Stimulated activated effector memory CD8-positive, alpha-beta T cell treated with anti-CD3 and anti-CD28 coated beads, Interleukin-12 subunit alpha, Interleukin-12 subunit beta, amount 100 ng/mL, for 72 hours (primary cell): ENCODE data around the gene FOXF1.
A peak's percentile ranks its signal among the peaks of the same experiment; 100 is the strongest.

Experiments
- ATAC-seq: fragments of 150-1000 bp; cut with Tn5 transposase; 2 replicates; pipeline ENCODE4 v1.10.0; 2021
- DNase-seq, 2 donors: peaks; one replicate each; pipeline ENCODE4 v3.0.0; 2021 to 2022; ENCODE audit warnings: low spot score in 2 of 2
- H3K27ac Mint-ChIP-seq: one replicate; pipeline ENCODE4 v1.8.0; 2022; ENCODE audit warnings: mild to moderate bottlenecking, mixed read lengths
- H3K36me3 Mint-ChIP-seq: one replicate; pipeline ENCODE4 v1.8.0; 2022; ENCODE audit warnings: mild to moderate bottlenecking, mixed read lengths
- H3K4me1 Mint-ChIP-seq: one replicate; pipeline ENCODE4 v1.8.0; 2022; ENCODE audit warnings: mixed read lengths
- H3K4me3 Mint-ChIP-seq: one replicate; pipeline ENCODE4 v1.8.0; 2022; ENCODE audit warnings: mild to moderate bottlenecking, mixed read lengths
- H3K9me3 Mint-ChIP-seq: one replicate; pipeline ENCODE4 v1.8.0; 2022; ENCODE audit warnings: mixed read lengths

Gene FOXF1

DNA sequence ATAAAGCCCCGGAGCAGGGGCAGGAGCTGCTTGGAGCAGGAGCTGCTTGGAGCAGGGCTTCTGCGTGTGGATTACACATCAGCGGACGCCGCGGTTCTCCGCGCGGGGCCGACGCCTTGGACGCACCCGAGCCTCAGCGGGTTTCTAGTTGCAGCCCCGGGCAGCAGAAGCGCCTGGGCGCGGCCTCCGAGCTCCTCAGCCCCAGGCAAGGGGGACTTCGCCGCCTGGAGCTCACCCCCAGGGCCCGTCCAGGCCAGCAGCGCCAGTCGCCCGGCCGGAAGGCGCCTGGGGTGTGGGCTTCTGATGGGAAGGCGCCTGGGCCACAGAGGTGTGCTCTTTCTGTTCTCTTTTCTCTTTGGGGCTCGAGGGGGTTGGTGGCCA is 6.3 kb downstream of the FOXF1 start:
- ATAC-seq, result no peak
- no peak for DNase-seq
- Mint-ChIP-seq H3K4me3 (no peak overlapping the region), H3K9me3 (no peaks in the 10 kb centered on the region), H3K36me3 (no peaks in the 10 kb centered on the region), H3K4me1 (peaks cover 13% of the 10 kb centered on the region), H3K27ac (no peak overlapping the region)

DNA sequence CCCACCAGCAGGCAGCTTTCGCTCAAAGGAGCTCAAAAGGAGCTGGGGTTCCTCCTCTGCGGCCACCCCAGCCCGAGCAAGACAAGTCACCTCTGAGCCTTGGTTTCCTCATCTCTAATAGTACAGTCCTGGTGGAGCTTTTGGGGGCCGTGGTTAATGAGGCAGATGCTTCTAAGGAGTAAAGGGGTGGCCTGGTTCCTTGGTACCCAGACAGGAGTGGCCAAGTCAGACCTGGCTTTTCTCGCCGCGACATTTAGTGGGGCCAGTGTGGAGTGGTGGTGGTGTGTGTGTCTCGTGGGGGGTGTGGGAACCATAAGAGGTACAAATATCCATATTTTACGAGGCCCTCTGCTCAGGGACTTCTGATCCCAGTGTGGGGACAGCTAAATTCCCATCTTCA is 6.7 kb downstream of the FOXF1 start:
- Mint-ChIP-seq H3K4me3 (no peak overlapping the region), H3K4me1 (peaks cover 13% of the 10 kb centered on the region), H3K27ac (no peak overlapping the region), H3K36me3 (no peaks in the 10 kb centered on the region), H3K9me3 (no peaks in the 10 kb centered on the region)
- no peak for DNase-seq
- no peak for ATAC-seq

DNA sequence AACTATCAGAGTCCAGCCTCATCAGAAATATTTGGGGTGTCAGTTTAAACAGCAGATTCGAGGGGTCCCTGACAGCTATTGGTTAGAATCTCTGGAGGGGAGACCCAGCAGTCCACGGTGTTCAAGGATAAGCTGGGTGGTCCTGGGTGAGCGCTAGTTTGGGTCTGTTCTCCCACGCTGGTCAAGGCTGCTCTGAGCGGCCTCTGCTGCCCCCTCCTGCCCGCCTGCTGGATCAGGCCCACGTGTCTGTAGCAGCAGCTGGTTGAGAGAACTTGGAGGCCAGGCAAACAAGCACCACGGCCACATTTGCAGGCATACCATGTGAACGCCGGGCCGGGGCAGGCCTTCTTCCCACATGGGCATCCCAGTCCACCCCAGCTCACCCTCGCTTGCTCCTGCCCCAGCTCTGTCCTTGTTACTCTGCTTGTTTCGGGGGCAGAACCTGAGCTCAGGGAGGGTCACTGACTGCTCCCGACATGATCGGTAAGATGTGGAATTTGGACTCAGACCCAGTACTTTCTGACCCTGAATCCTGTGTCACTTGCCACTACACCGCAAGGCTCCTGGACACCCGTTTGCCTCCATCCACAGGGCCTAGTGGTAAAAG is 7.4 kb downstream of the FOXF1 start:
- Mint-ChIP-seq H3K27ac (no peak overlapping the region), H3K4me1 (peaks cover 13% of the 10 kb centered on the region), H3K36me3 (no peaks in the 10 kb centered on the region), H3K4me3 (no peak overlapping the region), H3K9me3 (no peaks in the 10 kb centered on the region)
- ATAC-seq (peak; percentile 56), DNase-seq (no peak)

DNA sequence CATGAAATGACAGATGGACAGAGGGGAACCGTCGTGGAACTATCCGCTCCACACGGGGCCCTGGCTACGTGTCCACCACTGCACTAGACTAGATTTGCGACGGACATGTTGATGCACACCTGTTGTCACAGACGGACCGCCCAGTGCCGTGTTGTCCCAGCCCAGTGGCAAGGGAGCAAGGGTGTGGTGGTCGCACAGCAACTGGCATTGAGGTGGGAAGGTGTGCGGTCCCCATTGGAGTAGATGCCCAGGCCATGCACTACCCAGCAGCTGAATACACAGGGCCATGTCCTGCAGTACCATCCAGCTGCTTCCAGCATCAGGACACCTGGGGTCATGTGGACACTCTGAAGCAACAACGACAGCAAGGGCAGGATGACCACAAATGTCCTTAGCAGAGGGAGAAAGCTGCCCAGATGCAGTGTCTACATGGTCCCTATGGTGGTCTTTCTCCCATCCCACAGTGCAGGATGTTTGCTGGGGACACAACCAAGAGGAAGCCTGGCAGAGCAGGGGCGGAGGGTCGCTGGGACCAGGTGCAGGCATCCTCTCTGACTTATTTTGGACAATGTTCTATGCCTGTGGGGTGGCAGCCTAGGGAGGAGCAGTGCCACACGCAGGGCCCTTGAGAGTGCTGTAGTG is 8.8 kb downstream of the FOXF1 start:
- Mint-ChIP-seq H3K4me3 (peak overlapping the region; percentile 48), H3K27ac (peak overlapping the region; percentile 29), H3K4me1 (peaks cover 13% of the 10 kb centered on the region), H3K36me3 (no peaks in the 10 kb centered on the region), H3K9me3 (no peaks in the 10 kb centered on the region)
- ATAC-seq, result no peak
- no peak for DNase-seq

DNA sequence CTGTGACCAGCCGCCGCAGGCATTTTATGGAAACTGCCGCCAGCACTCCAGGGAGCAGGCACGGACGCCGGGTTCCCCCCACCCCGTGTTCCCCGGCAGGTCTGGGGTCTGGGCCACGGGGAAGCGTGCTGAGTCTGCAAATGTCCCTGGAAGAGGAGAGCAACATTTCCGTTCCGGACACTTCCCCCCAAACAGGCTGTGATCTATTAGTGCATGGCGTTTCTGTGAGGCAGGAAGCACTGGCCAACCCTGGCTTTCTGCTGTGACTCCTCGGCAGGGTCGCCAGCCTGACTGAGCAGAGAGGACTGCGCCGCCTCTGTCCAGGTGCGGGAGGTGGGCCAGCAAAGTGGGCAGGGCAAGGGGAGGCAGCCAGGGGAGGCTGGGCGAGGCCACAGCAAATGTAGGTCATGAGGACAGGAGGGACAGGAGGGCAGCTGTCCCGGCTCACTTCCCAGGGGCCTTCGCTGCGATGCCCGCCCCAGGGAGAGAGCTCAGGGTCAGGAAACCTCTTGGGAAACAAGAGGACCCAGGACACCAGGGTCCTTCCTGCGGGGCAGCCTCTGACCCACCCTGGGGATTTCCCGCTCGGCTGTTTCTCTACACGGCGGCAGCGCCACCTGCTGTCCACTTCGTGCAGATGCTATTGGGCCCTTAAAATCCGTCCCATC is 9.5 kb downstream of the FOXF1 start:
- Mint-ChIP-seq H3K9me3 (no peaks in the 10 kb centered on the region), H3K27ac (peak overlapping the region; percentile 29), H3K4me1 (peaks cover 13% of the 10 kb centered on the region), H3K4me3 (peak overlapping the region; percentile 48), H3K36me3 (no peaks in the 10 kb centered on the region)
- DNase-seq (peak; percentile 37 to 73), ATAC-seq (peak; percentile 47)

DNA sequence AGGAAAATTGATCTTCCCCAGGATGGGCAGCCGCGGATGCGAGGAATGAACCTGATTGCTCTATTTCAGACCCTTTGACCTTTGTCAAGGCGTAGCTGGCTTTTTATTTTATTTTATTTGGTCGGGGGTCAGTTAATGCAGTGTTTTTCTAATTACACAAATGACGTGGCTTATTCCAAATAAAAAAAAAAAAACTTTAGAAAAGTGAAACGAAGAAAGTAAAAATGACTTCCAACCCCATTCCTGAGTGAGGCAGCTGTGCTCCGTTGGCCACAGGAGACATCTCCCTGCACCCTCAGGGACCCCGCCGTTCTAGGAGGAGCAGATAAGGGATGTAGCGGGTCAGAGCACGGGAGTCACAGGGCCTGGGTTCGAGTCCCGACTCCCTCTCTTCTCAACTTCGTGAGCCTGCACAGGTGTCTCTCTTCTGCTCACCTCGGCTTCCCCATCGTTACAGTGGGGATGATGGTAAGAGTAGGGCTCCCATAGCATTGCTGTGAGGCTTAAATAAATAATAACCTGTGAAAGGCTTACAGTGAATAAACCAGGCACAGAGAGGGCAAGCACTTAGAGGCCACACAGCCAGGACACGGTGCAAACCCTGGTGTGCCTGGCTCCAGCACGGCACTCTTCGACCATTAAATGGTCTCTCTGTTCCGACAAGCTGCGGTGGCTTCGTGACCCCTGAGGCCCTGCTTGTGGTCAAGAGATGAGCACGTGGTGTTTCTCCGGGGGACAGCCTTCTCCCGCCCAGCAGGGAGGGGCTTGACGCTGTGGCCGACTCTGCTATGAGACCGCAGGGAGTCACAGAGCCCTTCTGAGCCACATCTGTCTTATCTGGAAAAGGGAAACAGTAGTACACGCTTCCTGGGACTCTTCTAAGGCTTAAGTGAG is 10.2 kb downstream of the FOXF1 start:
- Mint-ChIP-seq H3K4me1 (peaks cover 13% of the 10 kb centered on the region), H3K27ac (no peak overlapping the region), H3K4me3 (peak overlapping the region; percentile 48), H3K9me3 (no peaks in the 10 kb centered on the region), H3K36me3 (no peaks in the 10 kb centered on the region)
- DNase-seq, result no peak
- ATAC-seq, result no peak

DNA sequence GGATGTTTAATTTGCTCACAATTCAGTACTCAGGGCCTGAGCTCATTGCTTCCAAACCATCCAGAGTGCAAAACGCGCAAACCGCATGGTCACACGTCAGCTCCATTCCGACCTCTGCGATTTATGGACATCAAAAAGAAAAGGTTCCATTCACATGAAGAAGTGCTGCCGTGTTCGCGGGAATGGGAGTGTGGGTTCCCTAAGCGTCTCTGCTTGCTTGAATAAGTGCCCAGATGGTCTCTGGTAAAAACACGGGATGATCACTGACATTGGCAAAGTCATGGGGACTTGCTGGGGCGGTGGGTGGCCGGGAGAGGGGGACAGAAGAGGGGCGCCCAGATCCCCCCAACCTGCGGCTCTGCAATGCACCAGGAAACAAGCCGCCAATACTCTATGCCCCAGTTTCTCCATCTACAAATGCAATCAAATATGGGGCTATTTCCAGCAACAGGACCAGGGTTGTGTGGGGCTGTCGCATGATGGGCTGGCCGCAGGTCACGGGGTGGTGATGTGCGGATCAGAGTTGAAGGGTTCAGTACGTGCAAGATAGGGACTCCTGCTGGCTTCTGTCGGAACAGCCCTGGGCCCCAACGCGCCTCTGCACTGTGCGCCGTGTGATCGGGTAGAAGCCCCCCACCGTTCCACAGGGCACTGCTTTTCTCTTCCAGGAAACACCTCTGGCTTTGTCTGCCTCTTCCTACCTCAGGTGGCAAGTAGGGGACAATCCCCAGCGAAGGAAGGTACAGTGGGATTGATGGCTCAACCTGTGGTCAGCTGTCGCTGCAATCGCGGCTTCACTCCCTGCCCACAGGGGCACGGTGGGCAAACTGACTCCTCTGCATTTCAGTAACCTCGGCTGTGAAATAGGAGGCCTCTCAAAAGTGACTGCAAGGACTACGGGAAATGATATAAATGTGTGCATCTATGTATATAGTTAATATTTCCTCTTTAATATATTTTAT is 11.2 kb downstream of the FOXF1 start:
- Mint-ChIP-seq H3K27ac (no peak overlapping the region), H3K4me1 (peaks cover 13% of the 10 kb centered on the region), H3K36me3 (no peaks in the 10 kb centered on the region), H3K4me3 (no peak overlapping the region), H3K9me3 (no peaks in the 10 kb centered on the region)
- no peak for ATAC-seq
- no peak for DNase-seq

DNA sequence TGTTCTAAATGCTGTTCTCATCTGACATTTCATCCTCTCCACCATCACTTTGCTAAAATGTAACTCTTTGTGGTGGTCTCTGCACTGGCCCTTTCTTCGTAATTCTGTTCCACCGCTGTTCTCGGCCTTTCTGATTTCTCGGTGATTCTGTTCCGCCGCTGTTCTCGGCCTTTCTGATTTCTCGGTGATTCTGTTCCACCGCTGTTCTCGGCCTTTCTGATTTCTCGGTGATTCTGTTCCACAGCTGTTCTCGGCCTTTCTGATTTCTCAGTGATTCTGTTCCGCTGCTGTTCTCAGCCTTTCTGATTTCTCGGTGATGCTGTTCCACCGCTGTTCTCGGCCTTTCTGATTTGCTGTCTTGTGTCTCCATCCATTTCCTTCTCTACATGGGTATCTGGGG is 12.3 kb downstream of the FOXF1 start:
- peaks cover 13% of the 10 kb centered on the region for H3K4me1 Mint-ChIP-seq
- DNase-seq (no peak), ATAC-seq (no peak)
- no peaks in the 10 kb centered on the region for H3K36me3 Mint-ChIP-seq
- H3K9me3 Mint-ChIP-seq, result peaks cover 2% of the 10 kb centered on the region
- H3K4me3 Mint-ChIP-seq, result no peak overlapping the region
- H3K27ac Mint-ChIP-seq, result no peak overlapping the region

DNA sequence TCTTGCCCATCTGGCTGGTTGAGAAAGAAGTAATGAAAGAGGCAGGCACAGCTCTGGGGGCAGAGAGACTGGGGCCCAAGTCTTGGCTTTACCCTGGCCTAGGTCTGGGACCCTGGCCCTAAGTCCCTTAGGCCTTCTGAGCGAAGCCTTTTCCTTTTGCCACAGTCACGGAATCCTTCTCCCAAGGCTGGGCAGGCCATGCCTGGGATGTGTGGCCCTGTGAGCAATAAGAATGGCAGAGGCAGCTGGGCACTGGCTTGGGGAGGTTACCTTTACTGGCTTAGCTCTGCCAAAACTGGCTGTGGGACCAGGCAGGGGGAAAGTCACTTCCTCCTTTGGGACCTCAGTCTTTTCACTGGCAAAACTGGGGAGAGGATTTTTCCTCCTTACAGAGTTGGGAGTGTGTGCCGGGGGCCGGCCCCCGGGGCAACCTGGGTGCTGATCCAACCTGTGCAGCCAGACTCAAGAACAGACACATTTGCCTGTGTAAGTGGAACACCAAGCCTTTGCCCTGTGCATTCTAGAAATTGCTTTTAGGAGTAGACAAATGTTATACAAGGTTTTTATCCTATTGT is 12.9 kb downstream of the FOXF1 start:
- Mint-ChIP-seq H3K9me3 (peaks cover 3% of the 10 kb centered on the region), H3K36me3 (no peaks in the 10 kb centered on the region), H3K4me3 (no peak overlapping the region), H3K4me1 (peaks cover 13% of the 10 kb centered on the region), H3K27ac (no peak overlapping the region)
- ATAC-seq (no peak), DNase-seq (no peak)

DNA sequence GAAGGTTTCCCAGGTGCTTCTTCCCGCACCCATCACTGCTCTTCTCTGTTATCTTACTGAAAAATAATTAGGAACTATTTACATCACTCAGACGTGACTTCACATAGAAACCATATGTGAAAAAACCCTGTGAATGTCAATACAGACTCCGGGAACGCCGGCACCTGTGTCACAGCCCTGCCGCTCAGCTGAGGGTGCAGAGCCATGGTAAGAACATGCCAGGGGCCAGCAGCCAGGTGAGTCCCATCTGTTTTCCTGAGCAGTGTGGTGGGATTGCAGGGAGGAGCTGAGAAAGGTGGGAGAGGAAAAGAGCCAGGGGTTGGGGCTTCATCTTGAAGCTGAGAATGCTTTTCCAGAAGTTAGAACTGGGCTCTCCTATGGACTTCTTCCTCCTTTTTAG is 13.7 kb downstream of the FOXF1 start:
- H3K4me3 Mint-ChIP-seq, result no peak overlapping the region
- H3K9me3 Mint-ChIP-seq, result peaks cover 3% of the 10 kb centered on the region
- ATAC-seq (no peak), DNase-seq (no peak)
- H3K36me3 Mint-ChIP-seq, result no peaks in the 10 kb centered on the region
- H3K27ac Mint-ChIP-seq, result no peak overlapping the region
- peaks cover 12% of the 10 kb centered on the region for H3K4me1 Mint-ChIP-seq

DNA sequence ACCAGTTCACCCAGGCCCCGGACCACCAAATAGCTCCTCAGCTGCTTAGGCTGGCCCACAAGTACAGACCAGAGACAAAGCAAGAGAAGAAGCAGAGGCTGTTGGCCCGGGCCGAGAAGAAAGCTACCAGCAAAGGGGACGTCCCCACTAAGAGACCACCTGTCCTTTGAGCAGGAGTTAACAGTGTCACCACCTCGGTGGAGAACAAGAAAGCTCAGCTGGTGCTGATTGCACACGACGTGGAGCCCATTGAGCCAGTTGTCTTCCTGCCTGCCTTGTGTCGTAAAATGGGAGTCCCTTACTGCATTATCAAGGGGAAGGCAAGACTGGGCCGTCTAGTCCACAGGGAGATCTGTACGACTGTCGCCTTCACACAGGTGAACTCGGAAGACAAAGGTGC is 15.4 kb downstream of the FOXF1 start:
- Mint-ChIP-seq H3K36me3 (no peaks in the 10 kb centered on the region), H3K4me1 (no peaks in the 10 kb centered on the region), H3K4me3 (no peak overlapping the region), H3K9me3 (peaks cover 3% of the 10 kb centered on the region), H3K27ac (no peak overlapping the region)
- ATAC-seq, result no peak
- no peak for DNase-seq

DNA sequence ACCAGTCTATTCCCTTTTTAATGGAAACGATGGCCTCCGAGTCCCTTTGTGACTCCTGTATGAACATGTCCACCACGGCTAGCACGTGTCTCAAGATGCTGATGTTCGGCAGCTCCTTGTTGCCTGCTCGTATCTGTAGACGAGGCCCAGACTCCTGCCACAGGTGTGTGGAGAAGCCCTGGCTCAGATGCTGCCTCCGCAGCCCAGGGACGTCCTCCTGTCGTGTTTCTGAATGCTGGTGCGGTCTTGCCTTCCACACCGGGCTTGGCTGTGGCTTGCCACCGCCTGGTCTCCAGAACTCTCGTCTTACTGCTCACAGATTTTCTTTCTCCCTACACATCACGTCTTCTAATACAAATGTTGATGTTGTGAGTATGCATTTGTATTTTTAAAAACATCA is 17.0 kb downstream of the FOXF1 start:
- H3K9me3 Mint-ChIP-seq, result peaks cover 3% of the 10 kb centered on the region
- no peaks in the 10 kb centered on the region for H3K4me1 Mint-ChIP-seq
- H3K36me3 Mint-ChIP-seq, result no peaks in the 10 kb centered on the region
- ATAC-seq (no peak), DNase-seq (no peak)
- no peak overlapping the region for H3K4me3 Mint-ChIP-seq
- H3K27ac Mint-ChIP-seq, result no peak overlapping the region

DNA sequence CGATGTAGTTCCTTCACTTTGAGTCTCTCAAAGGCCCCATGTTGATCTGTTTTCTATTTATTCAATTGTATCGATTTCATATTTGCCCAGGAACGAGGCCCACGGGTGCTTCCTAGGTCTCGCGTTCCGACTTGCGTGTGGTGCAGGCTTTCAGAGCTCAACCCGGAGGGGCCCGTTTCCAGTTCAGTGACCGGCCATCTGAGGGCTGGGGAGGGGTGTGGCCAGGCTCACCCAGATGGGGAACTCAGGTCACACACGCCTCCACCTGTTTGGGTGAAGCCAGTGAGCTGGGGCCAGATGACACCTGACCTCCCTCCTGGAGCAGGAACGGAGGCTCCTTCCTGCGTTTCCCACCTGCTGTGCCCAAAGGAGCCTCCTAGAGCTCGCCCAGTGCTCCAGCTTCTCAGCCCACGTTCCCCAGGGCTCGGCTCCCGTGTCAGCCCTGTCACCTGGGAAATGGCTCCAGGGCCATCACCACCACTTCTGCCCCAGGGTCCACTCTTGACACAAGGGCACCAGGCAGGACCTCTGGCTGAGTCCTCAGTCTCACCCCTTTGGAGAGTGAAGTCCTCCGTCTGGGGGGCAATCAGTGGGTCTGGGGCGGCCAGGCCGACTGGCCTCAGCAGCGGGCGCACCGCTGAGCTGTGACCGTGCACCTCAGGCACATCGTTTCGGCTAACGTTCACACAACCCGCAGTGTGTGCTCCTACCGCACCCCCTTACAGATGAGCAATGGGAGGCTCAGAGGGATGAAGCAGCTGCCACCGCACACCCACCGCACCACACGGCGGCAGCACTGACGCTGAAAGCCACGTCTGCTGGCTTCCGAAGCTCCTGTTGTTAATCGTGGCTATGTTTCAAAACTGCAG is 18.0 kb downstream of the FOXF1 start:
- H3K4me1 Mint-ChIP-seq, result no peaks in the 10 kb centered on the region
- H3K4me3 Mint-ChIP-seq, result no peak overlapping the region
- peaks cover 3% of the 10 kb centered on the region for H3K9me3 Mint-ChIP-seq
- H3K36me3 Mint-ChIP-seq, result no peaks in the 10 kb centered on the region
- DNase-seq (no peak), ATAC-seq (no peak)
- no peak overlapping the region for H3K27ac Mint-ChIP-seq

DNA sequence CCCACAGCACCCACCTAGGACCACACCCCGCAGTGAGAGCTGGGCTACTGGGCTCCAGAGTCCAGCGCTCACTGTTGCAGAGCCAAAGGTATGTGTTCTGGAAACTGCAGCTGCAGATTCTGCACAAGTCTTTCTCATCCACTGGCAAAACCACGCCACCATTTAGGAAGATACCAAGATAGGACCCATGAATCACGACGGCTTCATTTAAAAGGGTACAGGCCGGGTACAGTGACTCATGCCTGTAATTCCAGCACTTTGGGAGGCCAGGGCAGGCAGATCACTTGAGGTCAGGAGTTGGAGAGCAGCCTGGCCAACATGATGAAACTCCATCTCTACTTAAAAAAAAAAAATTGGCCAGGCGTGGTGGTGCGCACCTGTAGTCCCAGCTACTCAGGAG is 18.8 kb downstream of the FOXF1 start:
- DNase-seq (no peak), ATAC-seq (no peak)
- no peaks in the 10 kb centered on the region for H3K36me3 Mint-ChIP-seq
- H3K27ac Mint-ChIP-seq, result no peak overlapping the region
- H3K9me3 Mint-ChIP-seq, result peaks cover 3% of the 10 kb centered on the region
- H3K4me3 Mint-ChIP-seq, result no peak overlapping the region
- H3K4me1 Mint-ChIP-seq, result no peaks in the 10 kb centered on the region
